ENCODE measurements around the gene CCL21.

The CCL21 gene

GRCh38 chr9:34684816-34685215, 25.1 kb downstream of the CCL21 start:
- Histone ChIP-seq H3K4me1 (ENCODE audit: control insufficient read depth, insufficient read depth, low read length) (no peaks in the 10 kb centered on the region), H3K27ac (ENCODE audit: extremely low read depth, low read depth, low read length) (no peak overlapping the region), H3K4me3 (ENCODE audit: low read depth, low read length) (no peak overlapping the region), H3K9me3 (ENCODE audit: control insufficient read depth, insufficient read depth, low read depth, low read length) (no peaks in the 10 kb centered on the region), H3K36me3 (ENCODE audit: control insufficient read depth in 2 of 2, insufficient read depth in 1 of 2, low read length in 2 of 2) (no peaks in the 10 kb centered on the region)
- POLR2A ChIA-PET = no interaction called here
- TF ChIP-seq ZNF394 (tag by site-specific recombination; IDR thresholded peaks at IDR 0.05; ENCODE audit: borderline replicate concordance) (no peak), ZNF133 (tag by site-specific recombination; IDR thresholded peaks at IDR 0.05) (no peak), ZBTB17 (tag by site-specific recombination; IDR thresholded peaks at IDR 0.05) (no peak), SP2 (tag by site-specific recombination; IDR thresholded peaks at IDR 0.05) (no peak), INSM2 (tag by site-specific recombination; IDR thresholded peaks at IDR 0.05) (no peak), ZNF701 (tag by site-specific recombination; IDR thresholded peaks at IDR 0.05) (no peak), ZNF10 (tag by site-specific recombination; IDR thresholded peaks at IDR 0.05) (no peak), TSHZ1 (tag by site-specific recombination; IDR thresholded peaks at IDR 0.05; ENCODE audit: borderline replicate concordance) (no peak), ZNF664 (tag by site-specific recombination; IDR thresholded peaks at IDR 0.05) (no peak), ZBTB20 (tag by site-specific recombination; IDR thresholded peaks at IDR 0.05) (no peak), ZNF777 (tag by site-specific recombination; IDR thresholded peaks at IDR 0.05; ENCODE audit: borderline replicate concordance) (no peak), ZNF544 (tag by site-specific recombination; IDR thresholded peaks at IDR 0.05) (no peak), ELK4 (IDR thresholded peaks at IDR 0.05; ENCODE audit: borderline replicate concordance, low read depth, low read length) (no peak)
- TF ChIP-seq, protein P1, sequence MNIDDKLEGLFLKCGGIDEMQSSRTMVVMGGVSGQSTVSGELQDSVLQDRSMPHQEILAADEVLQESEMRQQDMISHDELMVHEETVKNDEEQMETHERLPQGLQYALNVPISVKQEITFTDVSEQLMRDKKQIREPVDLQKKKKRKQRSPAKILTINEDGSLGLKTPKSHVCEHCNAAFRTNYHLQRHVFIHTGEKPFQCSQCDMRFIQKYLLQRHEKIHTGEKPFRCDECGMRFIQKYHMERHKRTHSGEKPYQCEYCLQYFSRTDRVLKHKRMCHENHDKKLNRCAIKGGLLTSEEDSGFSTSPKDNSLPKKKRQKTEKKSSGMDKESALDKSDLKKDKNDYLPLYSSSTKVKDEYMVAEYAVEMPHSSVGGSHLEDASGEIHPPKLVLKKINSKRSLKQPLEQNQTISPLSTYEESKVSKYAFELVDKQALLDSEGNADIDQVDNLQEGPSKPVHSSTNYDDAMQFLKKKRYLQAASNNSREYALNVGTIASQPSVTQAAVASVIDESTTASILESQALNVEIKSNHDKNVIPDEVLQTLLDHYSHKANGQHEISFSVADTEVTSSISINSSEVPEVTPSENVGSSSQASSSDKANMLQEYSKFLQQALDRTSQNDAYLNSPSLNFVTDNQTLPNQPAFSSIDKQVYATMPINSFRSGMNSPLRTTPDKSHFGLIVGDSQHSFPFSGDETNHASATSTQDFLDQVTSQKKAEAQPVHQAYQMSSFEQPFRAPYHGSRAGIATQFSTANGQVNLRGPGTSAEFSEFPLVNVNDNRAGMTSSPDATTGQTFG (tag by site-specific recombination; IDR thresholded peaks at IDR 0.05; ENCODE audit: borderline replicate concordance) = no peak
- CTCF ChIA-PET = interaction anchor here (8.3 kb wide), 1 partner anchor 17 kb away, joined by 99 read pairs; no protein-coding TSS in a partner anchor

GRCh38 chr9:34684145-34684544, 25.8 kb downstream of the CCL21 start:
- Histone ChIP-seq H3K4me3 (ENCODE audit: low read depth, low read length) (no peak overlapping the region), H3K4me1 (ENCODE audit: control insufficient read depth, insufficient read depth, low read length) (no peaks in the 10 kb centered on the region), H3K27ac (ENCODE audit: extremely low read depth, low read depth, low read length) (no peak overlapping the region), H3K9me3 (ENCODE audit: control insufficient read depth, insufficient read depth, low read depth, low read length) (no peaks in the 10 kb centered on the region), H3K36me3 (ENCODE audit: control insufficient read depth in 2 of 2, insufficient read depth in 1 of 2, low read length in 2 of 2) (no peaks in the 10 kb centered on the region)
- TF ChIP-seq ZNF2 (tag by site-specific recombination; IDR thresholded peaks at IDR 0.05) (no peak), ZNF16 (tag by site-specific recombination; IDR thresholded peaks at IDR 0.05; ENCODE audit: low read depth) (no peak), ZNF549 (tag by site-specific recombination; IDR thresholded peaks at IDR 0.05) (no peak)
- TF ChIP-seq, protein P2, sequence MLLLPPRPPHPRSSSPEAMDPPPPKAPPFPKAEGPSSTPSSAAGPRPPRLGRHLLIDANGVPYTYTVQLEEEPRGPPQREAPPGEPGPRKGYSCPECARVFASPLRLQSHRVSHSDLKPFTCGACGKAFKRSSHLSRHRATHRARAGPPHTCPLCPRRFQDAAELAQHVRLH (tag by site-specific recombination; IDR thresholded peaks at IDR 0.05) = no peak
- POLR2A ChIA-PET = no interaction called here
- CTCF ChIA-PET = interaction anchor here (0.8 to 1.0 kb wide), 2 partner anchors 18 to 215 kb away, joined by 3 to 4 read pairs; no protein-coding TSS in a partner anchor
